GM21786 (cell line): ENCODE data around the gene KRTAP4-7.
"Not testable (repeated sequence)": the region's sequence is repeated elsewhere in the genome, so short reads cannot be mapped to it uniquely, and the experiment has no call there.

Experiments used
- ATAC-seq: cut with Tn5 transposase; IDR thresholded peaks from one replicate; pipeline ENCODE4 v1.9.1; 2021; ENCODE audit not compliant: unreplicated experiment

KRTAP4-7 gene

DNA sequence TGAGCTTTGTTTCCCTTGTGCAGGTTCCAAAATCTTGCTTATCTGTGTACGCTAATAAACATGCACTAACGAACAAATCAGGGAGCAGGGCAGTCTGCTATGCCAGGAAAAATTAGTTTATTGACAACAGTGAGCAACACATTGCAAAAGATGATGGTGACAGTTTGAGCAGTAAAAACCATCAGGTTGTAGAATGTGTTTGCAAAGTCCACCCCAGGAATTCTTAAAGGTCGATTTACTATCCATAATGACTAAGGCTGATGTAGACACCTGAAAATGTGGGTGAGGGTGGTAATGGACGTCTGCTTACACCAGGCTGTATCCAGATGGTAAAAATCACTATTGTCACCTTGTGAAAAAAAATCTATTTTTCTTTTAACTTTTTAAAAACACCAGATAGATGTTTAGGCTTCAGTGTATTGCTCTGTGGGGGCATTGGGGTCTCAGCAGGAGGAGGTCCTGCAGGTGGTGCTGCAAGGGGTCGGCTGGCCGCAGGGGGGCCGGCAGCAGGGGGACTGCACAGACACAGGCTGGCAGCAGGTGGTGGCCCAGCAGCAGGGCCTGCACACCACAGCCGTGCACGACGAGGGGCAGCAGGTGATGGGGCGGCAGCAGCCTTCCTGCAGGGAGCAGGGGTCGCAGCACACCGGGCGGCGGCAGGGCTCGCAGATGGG, 18.8 kb upstream of the KRTAP4-7 start:
- not testable (repeated sequence) for ATAC-seq

DNA sequence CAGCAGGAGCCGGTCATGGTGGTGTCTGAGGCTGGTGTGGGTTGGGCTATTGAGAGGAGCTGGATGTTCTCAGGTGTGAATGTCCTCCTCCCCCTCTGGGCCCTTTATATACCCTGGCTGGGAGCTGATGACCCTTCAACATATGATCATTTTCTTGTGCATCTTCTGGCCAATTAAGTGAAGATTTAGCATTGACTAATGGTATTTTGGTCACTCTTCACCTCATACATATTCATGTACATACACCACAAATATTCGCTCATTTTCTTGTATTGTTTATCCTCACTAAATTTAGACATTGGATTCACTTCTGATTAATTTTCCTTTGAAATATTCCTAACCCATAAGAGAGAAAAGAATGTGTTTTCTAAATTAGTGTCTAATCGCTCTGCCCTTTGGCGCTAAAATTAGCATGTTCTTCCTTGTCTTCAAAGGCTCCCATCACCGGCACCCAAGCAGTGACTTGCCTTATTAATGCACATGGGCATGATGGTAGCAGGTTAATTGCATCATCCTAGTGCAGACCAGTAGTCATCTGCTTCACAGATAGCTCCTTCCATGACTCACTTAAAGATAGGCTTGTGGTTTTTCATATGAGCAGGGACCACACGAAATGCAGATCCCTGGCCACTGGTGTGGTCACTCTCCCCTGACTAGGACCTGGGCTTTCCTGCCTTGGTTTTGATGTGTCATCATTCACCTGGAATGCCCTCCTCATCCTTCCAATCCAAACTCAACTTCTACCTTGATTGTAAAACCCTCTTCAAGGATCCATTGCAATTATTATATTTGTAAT, 17.9 kb upstream of the KRTAP4-7 start, which contains the start of gene KRTAP2-4:
Gene KRTAP2-4 (minus strand): TSS at position 51 of the 796 bp plus-strand sequence. CDS start 34 bp downstream, at position 17.
- ATAC-seq, result no peak

DNA sequence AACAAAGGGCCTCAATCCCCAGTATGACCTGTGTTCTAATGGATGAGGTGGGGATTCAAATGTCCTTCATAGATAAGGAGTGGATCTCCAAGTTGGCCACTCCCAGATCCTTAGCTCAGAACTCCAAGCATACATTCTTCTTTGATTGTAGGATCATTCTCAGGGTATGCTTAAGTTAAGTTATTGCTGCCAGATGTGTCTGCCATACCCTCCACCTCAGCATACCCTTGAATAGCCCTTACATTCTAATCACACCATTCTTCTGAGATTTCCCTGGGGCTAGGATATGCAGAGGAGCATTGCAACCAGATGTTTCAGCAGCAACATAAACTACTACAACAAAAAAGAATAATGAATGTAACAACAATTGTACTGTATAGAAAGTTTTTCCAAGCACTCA, 16.7 kb upstream of the KRTAP4-7 start:
- no peak for ATAC-seq

DNA sequence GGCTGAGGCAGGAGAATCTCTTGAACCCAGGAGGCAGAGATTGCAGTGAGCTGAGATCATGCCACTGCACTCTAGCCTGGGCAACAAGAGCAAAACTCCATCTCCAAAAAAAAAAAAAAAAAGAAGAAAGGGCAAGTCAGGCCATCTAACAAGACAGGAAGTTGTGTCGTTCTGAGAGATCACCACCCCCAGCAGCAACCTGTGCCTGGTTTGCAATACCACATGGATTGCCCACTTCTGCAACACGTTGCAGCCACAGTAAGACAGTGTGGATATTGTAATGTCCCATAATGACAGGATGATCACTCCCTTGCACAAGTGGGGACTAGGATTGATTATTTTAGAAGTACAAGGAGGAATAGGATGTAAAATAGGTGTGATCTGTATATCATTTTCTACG, 14.9 kb upstream of the KRTAP4-7 start:
- ATAC-seq, result no peak

DNA sequence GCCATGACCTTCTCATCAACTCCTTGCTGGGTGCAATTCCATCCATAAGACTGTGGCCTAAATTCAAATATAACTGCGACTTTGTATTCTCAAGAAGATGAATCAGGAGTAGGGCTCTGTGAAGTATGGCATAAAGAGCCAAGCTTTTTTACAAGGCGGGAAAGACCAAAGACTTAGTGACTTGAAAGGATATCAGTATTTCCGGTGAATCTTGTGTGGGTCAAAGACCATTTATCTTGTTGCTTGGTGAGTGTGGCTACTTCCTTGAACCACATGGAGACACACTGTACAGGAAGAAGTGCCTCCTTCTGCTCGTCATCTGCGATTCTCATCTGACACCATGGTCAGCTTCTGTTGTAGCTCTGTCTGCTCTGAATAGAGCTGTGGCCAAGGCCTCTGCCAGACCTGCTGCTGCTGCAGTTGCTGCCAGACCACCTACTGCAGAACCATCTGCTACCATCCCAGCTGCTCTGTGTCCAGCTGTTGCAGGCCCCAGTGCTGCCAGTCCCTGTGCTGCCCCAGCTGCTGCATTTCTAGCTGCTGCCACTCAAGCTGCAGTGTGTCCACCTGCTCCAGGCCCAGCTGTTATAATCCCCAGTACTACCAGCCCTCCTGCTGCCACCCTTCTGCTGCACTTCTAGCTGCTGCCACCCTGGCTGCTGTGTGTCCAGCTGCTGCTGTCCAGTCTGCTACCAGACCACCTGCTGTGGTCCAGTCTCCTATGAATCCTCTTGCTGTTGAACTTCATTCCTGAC, 12.2 kb upstream of the KRTAP4-7 start:
- ATAC-seq, result no peak

DNA sequence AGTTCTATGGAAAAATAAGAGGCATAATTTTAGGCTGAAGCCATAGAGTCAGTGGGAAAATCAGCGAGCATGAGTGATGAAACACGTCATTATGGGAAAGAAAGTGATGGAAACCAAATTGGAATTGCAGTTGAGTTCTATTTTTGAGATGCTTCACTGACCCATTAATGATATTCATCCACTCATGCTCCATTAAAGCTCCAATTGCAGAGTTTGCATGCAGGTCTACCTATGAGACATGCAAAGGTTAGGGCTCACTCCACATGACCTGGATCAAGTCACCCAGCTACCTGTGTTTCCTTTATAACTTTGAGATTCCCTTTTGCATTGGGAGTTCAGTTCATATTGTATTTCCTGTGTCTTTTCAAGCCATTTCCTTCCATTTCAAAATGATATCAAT, 10.3 kb upstream of the KRTAP4-7 start:
- ATAC-seq, result no peak

DNA sequence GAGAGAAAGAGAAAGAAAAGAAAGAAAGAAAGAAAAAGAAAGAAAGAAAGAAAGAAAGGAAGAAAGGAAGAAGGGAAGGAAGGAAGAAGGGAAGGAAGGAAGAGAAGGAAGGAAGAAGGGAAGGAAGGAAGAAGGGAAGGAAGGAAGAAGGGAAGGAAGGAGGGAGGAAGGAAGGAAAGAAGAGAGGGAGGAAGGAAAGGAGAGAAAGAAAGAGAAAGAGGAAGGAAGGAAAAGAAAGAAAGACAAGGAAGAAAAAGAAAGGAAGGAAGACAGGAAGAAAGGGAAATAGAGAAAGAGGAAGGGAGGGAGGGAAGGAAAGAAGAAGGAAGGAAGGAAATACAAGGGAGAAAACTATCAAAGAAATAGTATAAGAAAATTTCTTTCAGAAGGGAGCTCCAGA, 7.2 kb upstream of the KRTAP4-7 start:
- no peak for ATAC-seq

DNA sequence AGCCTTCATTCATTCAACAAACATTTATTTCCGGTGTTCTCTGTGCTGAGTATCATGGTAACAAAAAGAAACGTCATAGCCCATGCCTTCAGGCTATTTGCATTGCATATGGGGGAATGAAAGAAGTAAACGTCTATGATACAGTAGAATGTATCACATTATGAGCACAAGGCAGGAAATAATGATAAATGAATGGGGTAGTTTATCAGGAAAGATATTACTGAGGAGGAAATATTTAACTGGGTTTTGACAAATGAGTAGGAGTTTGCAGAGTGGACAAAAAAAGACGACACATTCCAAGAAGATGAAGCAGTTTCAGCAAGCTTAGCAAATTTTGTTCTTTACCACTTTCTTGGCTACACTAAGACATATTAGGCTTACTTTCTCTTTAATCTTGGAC, 1.3 kb upstream of the KRTAP4-7 start:
- ATAC-seq, result no peak

DNA sequence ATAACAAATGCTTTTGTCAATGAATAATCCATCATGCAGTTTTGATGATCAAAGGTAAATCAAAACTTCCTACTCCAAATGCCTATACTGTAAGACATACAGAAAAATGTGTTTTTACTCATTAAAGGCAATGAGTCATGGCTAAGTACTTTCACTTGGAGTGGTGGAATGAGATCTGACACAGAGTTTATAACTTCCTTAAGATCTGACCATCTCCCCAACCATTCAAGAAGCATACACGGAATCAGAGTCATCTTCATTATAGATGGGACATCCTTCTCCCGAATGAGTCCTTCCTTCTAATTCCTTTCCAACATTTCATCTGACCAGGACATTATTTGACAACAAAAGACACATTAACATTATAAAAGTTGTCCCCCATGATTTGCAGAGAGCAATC, 523 bp upstream of the KRTAP4-7 start:
- ATAC-seq, result not testable (repeated sequence)

DNA sequence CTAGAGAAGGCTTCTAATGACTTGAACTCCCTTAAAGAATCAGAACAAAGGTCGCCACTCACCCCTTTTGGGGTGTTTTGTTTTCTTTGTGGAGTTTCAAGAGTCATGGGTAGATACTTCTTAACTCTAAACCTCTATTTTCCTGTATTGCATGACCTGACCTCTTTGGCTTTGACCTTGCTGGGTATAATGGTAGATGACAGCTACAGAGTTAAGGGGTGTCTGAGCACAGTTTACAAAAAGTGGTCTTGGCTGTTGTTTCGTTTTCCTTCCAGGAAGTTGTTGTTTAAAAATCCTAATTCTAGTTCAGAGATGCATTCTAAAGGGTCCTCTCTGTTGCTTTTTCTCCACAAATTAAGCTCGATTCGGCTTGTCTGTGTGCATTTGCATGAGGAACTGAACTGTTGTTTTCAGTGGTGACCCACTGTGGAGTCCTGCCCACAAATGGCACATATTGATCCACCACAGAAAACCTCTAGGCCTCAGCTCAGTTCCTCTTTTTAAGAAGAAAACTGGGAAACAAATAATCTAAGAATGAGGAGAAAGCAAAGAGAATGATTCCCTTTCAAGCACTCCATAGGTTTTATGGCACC, 4.9 kb downstream of the KRTAP4-7 start:
- not testable (repeated sequence) for ATAC-seq

DNA sequence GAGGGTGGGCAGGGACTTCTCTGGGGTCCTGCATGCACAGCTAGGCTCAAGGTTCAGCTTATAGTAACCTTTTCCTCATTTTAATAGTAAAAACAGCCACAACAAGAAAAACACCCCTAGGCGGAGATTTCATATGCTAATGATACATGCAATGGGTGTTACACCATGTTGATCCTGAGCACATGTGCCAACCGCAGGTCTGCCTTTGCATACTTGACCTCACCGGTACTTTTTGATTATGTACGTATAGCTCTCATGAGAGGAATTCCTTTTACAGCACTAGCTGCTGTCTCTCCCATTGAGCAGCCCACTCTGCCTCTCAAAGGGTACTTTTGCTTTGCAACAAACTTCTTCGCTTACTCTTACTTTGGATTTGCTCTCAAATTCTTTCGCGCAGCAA, 12.1 kb downstream of the KRTAP4-7 start:
- ATAC-seq, result no peak

DNA sequence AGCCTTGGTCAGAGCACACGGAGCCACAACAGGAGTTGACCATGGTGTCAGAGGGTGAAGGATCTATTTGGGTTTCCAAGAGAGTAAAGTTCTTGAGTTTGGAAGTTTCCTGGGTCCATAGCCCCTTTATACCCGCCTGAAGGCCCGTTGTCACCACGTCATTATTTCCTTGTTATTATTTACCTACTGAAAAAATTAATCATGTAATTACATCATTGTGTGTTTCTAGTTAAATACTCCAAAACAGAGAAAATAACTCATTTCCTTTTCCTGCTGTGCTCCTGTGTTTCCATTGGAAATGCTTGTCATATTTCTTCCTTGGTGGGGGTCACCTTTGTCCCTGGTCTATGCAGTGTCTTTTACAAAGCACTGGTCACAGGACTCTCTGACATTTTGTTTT, 14.1 kb downstream of the KRTAP4-7 start, which contains the start of gene KRTAP4-8:
Gene KRTAP4-8 (minus strand): TSS at position 101 of the 400 bp plus-strand sequence. CDS start 58 bp downstream, at position 43.
- ATAC-seq, result no peak

DNA sequence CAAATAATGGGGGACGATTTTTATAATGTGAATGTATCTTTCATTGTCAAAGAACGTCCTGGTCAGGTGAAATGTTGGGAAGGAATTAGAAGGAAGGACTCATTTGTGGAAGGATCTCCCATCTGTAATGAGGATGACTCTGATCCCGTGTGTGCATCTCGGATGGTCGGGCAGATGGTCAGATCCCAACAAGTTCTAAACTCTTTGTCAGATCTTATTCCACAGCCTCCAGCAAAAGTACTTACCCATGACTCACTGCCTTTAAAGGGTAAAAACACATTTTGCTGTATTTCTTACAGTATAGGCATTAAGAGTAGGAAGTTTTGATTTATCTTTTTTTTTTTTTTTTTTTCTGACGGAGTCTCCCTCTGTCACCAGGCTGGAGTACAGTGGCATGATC, 14.5 kb downstream of the KRTAP4-7 start:
- ATAC-seq, result no peak

DNA sequence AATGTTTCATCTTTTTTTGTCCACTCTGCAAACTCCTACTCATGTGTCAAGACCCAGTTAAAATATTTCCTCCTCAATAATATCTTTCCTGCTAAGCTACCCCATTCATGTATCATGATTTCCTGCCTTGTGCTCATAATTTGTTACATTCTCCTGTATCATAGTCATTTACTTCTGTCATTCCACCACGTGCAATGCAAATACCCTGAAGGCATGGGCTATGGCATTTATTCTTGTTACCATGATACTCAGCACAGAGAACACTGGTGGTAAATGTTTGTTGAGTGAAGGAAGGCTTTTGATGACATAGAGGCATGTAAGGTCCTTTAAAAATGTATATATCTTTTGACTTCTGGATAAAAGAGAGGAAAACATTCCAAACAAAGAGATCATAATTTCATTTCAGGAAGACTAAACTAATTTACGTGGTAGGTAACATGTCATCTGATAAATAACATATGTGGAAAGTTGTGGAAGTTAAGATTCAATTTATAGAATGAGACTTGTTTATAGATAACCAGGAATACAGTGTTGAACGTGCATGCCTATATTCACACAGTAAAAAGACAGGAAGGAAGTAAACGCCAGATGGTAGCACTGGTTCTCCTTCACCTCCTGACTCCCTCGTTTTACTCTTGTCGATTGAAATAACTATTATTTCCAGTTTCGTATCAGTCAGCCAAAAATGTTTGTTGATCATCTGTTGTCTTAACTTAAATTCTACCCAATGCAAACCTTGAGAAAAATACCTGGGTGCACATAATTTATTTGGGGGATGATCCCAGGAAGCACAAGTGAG, 15.9 kb downstream of the KRTAP4-7 start:
- ATAC-seq, result not testable (repeated sequence)

DNA sequence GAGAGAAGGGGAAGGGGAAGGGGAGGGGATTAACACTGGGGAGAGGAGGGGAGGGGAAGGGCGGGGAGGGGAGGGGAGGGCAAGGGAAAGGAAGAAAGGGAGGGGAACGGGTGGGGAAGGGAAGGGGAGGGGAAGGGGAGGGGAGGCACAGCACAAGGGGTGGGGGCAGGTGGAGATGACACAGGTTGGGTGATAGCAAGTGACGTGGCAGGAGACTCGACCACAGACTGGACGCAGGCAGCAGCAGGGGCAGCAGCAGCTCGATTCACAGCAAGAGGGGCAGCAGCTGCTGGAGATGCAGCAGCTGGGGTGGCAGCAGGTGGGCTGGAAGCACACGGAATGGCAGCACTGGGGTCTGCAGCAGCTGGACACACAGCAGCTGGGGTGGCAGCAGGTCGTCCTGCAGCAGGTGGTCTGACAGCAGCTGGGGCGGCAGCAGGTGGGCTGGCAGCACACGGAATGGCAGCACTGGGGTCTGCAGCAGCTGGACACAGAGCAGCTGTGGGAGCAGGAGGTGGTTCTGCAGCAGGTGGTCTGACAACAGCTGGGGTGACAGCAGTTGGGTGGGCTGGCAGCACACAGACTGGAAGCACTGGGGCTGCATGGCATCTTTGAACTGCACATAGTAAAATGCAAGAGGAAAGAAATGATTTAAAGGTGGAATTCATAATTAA, 17.8 kb downstream of the KRTAP4-7 start, which contains the start of gene KRTAP4-16:
Gene KRTAP4-16 (minus strand): TSS at position 624 of the 674 bp plus-strand sequence. CDS start 0 bp downstream, at position 624.
- no peak for ATAC-seq

DNA sequence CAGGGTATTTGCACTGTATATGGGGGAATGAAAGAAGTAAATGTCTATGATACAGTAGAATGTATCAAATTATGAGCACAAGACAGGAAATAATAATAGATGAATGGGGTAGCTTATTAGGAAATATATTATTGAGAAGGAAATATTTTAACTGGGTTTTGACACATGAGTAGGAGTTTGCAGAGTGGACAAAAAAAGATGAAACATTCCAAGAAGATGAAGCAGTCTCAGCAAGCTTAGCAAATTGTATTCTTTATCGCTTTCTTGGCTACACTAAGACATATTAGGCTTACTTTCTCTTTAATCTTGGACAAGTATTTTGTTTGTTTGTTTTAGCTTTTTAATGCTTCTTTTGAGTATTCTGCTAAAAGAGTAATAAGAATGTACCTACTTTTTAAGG, 19.9 kb downstream of the KRTAP4-7 start:
- ATAC-seq, result no peak

DNA sequence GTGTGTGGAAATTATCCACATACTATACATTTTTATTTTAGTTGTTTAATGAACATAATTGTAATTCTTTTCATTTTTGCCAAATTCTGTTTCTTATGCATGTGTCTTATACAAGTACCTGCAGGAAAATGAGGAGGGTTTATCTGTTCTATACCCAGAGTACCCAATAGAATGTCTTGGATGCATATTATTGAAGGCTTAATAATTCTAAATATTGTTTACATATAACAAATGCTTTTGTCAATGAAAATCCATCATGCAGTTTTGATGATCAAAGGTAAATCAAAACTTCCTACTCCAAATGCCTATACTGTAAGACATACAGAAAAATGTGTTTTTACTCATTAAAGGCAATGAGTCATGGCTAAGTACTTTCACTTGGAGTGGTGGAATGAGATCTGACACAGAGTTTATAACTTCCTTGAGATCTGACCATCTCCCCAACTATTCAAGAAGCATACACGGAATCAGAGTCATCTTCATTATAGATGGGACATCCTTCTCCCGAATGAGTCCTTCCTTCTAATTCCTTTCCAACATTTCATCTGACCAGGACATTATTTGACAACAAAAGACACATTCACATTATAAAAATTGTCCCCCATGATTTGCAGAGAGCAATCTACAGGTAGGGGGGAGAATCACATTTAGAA, 20.6 kb downstream of the KRTAP4-7 start:
- not testable (repeated sequence) for ATAC-seq

DNA sequence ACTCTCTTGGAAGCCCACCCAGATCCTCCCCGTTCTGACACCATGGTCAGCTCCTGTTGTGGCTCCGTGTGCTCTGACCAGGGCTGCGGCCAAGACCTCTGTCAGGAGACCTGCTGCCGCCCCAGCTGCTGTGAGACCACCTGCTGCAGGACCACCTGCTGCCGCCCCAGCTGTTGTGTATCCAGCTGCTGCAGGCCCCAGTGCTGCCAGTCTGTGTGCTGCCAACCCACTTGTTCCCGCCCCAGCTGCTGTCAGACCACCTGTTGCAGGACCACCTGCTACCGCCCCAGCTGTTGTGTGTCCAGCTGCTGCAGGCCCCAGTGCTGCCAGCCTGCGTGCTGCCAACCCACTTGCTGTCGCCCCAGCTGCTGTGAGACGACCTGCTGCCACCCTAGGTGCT, 21.4 kb downstream of the KRTAP4-7 start, which contains the start of gene KRTAP4-9:
Gene KRTAP4-9 (plus strand): TSS at position 43 of the 400 bp plus-strand sequence. CDS start 0 bp downstream, at position 43.
- ATAC-seq, result not testable (repeated sequence)

DNA sequence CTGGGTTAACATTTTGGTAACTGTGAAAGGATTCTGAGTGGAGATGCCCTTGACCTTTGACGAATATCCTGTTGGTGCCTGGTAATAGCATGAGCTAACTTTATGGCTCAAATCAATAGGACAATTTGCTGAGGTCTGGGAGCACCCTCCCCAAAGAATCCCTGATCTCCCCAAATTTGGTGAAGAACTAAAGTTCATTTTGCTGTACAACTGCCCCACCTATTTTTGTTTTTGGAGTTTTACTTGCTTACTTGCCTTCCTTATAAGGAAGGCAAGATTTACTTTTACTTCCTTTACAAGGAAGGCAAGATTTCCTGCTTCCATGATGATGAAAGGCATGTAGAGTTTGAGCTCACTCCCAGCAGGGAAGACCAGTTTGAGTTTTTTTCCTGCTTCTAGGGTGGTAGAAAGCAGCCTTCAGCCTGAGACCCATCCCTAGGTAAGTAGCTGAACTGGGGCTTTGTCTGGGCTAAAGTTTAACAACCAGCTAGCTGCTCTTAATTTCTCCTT, 24.0 kb downstream of the KRTAP4-7 start:
- no peak for ATAC-seq
